Activated CD4-positive, alpha-beta T cell treated with anti-CD3 and anti-CD28 coated beads, Interleukin-2, amount 10 ng/mL, durations not matched to agents 7 days and 5 days (primary cell): ENCODE measurements around the gene SIL1. TPM values are rescaled to one million over a fixed set of nuclear protein-coding genes. Genes with fewer than 3 reads are reported as not detected.
"Not testable (repeated sequence)": the region's sequence is repeated elsewhere in the genome, so short reads cannot be mapped to it uniquely, and the experiment has no call there.

ENCODE experiments used
- CTCF ChIA-PET: fragments of 350-600 bp; sonication (Branson Sonifier 250); formaldehyde crosslinking; loops from one replicate; lab custom pipeline; 2021; ENCODE audit warnings: antibody characterized with exemption; lab: Charles Lee
- POLR2A ChIA-PET: fragments of 350-600 bp; sonication (Branson Sonifier 250); formaldehyde crosslinking; loops from one replicate; lab custom pipeline; 2021; ENCODE audit warnings: antibody characterized with exemption; lab: Charles Lee
- DNase-seq: peaks from one replicate; pipeline ENCODE4 v3.0.0-alpha.2; 2020
- H3K27ac Mint-ChIP-seq: one replicate; pipeline ENCODE4 v1.8.0; 2021; ENCODE audit warnings: mild to moderate bottlenecking, moderate library complexity, mixed read lengths
- H3K27me3 Mint-ChIP-seq: one replicate; pipeline ENCODE4 v1.8.0; 2021; ENCODE audit warnings: mixed read lengths
- H3K36me3 Mint-ChIP-seq: one replicate; pipeline ENCODE4 v1.8.0; 2021; ENCODE audit warnings: low read depth, mixed read lengths
- H3K4me1 Mint-ChIP-seq: one replicate; pipeline ENCODE4 v1.8.0; 2021; ENCODE audit warnings: mixed read lengths
- H3K4me3 Mint-ChIP-seq: one replicate; pipeline ENCODE4 v1.8.0; 2021; ENCODE audit warnings: mild to moderate bottlenecking, moderate library complexity, mixed read lengths
- H3K9me3 Mint-ChIP-seq: one replicate; pipeline ENCODE4 v1.8.0; 2021; ENCODE audit warnings: mixed read lengths
- total RNA-seq, 2 experiments: library from RNA; stranded (reverse); gene quantifications; one replicate each; pipeline ENCODE4 v1.2.3, GENCODE V29; 2021

Gene SIL1
- total RNA-seq, 2 experiments from 2014 or later, result 9.4 to 9.7 TPM

DNA sequence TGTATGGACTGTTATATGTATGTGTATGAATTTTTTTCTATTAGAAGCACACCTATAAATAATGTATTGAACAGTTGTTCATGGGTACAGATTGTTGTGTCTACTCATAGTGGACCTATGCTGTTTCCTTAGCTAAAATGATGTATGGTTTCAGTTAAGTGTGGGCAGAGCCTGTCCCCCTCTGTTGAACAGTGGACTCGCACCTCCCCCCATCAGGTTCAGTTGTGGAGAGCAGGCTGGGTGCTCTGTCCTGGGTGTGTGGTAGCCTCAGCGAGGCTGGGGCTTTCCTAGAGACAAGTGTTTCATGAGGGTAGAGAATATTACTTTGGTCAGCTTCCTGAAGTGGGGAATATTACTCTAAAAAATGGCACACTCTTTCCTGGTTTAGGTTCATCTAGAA lies 275.7 kb downstream of the SIL1 start:
- Mint-ChIP-seq H3K36me3 (no peaks in the 10 kb centered on the region), H3K27ac (no peak overlapping the region), H3K9me3 (no peaks in the 10 kb centered on the region), H3K4me3 (no peak overlapping the region), H3K4me1 (no peaks in the 10 kb centered on the region), H3K27me3 (peaks cover 3% of the 10 kb centered on the region)
- DNase-seq, result no peak
- ChIA-PET CTCF (interaction anchor here (0.6 kb wide), 1 partner anchor 1468 kb away, joined by 3 read pairs; no protein-coding TSS in a partner anchor), POLR2A (no interaction called here)

DNA sequence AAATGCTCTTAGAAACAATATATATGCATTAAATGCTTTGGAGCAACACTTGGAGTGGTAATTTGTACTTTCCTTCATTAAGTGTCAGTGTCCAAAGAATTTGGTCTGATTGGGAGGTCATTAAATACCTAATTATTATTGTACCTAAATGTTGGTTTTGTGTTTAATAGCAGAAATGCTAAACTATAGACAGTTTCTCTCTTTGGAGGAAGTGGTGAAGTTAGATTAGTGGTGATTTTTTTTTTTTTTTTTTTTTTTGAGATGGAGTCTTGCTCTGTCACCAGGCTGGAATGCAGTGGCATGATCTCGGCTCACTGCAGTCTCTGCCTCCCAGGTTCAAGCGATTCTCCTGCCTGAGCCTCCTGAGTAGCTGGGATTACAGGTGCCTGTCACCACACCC lies 276.8 kb downstream of the SIL1 start:
- H3K27me3 Mint-ChIP-seq, CTCF ChIA-PET, H3K9me3 Mint-ChIP-seq, H3K4me3 Mint-ChIP-seq, H3K27ac Mint-ChIP-seq, H3K36me3 Mint-ChIP-seq, POLR2A ChIA-PET, DNase-seq, H3K4me1 Mint-ChIP-seq: not testable (repeated sequence)

DNA sequence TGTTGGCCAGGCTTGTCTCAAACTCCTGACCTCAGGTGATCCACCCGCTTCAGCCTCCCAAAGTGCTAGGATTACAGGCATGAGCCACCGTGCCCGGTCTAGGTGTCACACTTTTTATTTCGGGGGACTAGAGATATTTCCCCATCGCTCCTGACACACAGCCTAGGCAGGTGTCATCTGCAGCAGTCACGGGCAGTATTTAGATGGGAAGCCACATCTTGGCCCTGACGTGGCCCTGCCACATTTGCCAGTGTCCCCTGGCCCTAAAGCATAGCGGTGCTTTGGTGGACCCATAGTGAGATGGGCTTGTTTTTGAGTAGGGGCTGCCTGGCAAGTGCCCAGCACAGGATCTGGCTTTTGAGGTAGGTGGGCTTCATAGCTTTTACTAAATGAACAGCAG lies 278.0 kb downstream of the SIL1 start:
- POLR2A ChIA-PET, result no interaction called here
- no peaks in the 10 kb centered on the region for H3K36me3 Mint-ChIP-seq

GRCh38 chr5:138918686-138919085 lies 279.5 kb downstream of the SIL1 start:
- H3K36me3 Mint-ChIP-seq, result no peaks in the 10 kb centered on the region
- no peaks in the 10 kb centered on the region for H3K4me1 Mint-ChIP-seq
- ChIA-PET CTCF (no interaction called here), POLR2A (no interaction called here)
- DNase-seq, result no peak
- no peaks in the 10 kb centered on the region for H3K9me3 Mint-ChIP-seq
- H3K4me3 Mint-ChIP-seq, result no peak overlapping the region
- no peak overlapping the region for H3K27ac Mint-ChIP-seq
- H3K27me3 Mint-ChIP-seq, result peaks cover 3% of the 10 kb centered on the region

More for the DNA sequence above, 278.0 kb downstream of the SIL1 start:
- CTCF ChIA-PET, result no interaction called here
- DNase-seq, result no peak
- H3K9me3 Mint-ChIP-seq, result no peaks in the 10 kb centered on the region
- no peak overlapping the region for H3K27ac Mint-ChIP-seq
- H3K27me3 Mint-ChIP-seq, result peaks cover 3% of the 10 kb centered on the region
- no peak overlapping the region for H3K4me3 Mint-ChIP-seq
- no peaks in the 10 kb centered on the region for H3K4me1 Mint-ChIP-seq

DNA sequence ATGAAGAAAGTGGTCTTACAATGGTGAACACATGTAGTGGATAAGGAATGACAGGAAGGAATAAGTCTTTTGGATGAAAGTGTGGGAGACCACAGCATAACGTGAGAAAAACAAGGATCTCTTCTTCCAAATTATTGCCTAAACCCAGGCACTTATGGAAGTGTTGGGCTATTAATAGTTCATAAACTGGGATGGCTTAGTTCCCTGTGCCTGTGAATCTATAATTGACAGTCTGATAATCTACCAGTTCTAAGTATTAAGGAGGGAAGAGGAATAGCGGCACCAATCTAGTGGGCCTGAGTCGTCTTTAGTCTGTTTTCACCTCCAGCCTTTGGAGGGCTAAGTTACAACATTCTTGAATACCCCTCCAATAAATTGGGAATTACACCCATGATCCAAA lies 283.8 kb downstream of the SIL1 start:
- Mint-ChIP-seq H3K4me1 (peaks cover 4% of the 10 kb centered on the region), H3K27me3 (no peaks in the 10 kb centered on the region)

GRCh38 chr5:138913773-138914172 lies 284.4 kb downstream of the SIL1 start:
- no peaks in the 10 kb centered on the region for H3K27me3 Mint-ChIP-seq
- ChIA-PET POLR2A (no interaction called here), CTCF (interaction anchor here (0.5 kb wide), 1 partner anchor 817 kb away, joined by 3 read pairs; no protein-coding TSS in a partner anchor)
- H3K4me1 Mint-ChIP-seq, result peaks cover 4% of the 10 kb centered on the region
- no peak for DNase-seq
- H3K27ac Mint-ChIP-seq, result no peak overlapping the region
- no peaks in the 10 kb centered on the region for H3K9me3 Mint-ChIP-seq
- H3K36me3 Mint-ChIP-seq, result no peaks in the 10 kb centered on the region
- H3K4me3 Mint-ChIP-seq, result no peak overlapping the region

More for the DNA sequence above, 283.8 kb downstream of the SIL1 start:
- no peaks in the 10 kb centered on the region for H3K36me3 Mint-ChIP-seq
- no peaks in the 10 kb centered on the region for H3K9me3 Mint-ChIP-seq
- no peak overlapping the region for H3K4me3 Mint-ChIP-seq
- ChIA-PET POLR2A (no interaction called here), CTCF (no interaction called here)
- DNase-seq, result no peak
- no peak overlapping the region for H3K27ac Mint-ChIP-seq

DNA sequence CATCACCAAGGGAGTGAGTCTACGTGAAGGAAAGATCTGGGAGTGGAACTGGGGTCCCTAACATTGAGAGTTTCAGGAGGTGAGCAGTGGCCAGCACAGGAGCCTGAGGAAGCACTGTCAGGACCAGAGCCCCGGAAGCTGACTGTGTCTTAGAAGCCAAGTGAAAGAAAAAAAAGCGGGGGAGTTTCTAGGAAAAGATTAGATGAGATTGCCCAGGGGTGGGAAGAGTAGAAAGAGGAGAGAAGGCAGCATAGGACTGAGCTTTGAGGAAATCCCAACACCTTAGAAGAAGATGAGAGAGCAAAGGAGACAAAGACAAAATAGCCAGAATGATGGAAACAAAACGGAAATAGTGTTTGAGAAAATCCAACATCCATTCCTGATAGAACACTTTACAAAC lies 286.1 kb downstream of the SIL1 start:
- Mint-ChIP-seq H3K4me1 (peaks cover 4% of the 10 kb centered on the region), H3K27ac (no peak overlapping the region), H3K36me3 (no peaks in the 10 kb centered on the region), H3K4me3 (no peak overlapping the region), H3K27me3 (no peaks in the 10 kb centered on the region), H3K9me3 (no peaks in the 10 kb centered on the region)
- POLR2A ChIA-PET, result no interaction called here
- CTCF ChIA-PET, result interaction anchor here (0.6 kb wide), 1 partner anchor 993 kb away, joined by 3 read pairs; no protein-coding TSS in a partner anchor
- no peak for DNase-seq

DNA sequence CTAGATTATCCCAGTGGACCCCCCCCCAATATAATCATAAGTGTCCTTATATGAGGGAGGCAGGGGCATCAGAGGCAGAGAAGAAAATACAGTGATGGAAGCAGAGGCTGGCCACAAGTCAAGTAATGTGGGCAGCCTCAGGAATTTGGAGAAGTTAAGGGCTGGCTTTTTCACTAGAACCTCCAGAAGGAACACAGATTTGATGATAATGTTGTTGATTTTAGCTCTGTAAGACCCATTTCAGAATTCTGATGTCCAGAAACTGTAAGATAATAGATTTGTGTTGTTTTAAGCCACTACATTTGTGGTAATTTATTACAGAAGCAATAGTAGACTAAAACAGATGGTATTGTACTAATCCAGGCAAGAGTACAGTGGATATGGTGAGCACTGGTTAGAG lies 286.7 kb downstream of the SIL1 start:
- Mint-ChIP-seq H3K36me3 (no peaks in the 10 kb centered on the region), H3K27me3 (no peaks in the 10 kb centered on the region), H3K9me3 (no peaks in the 10 kb centered on the region), H3K4me3 (no peak overlapping the region), H3K27ac (no peak overlapping the region), H3K4me1 (peaks cover 4% of the 10 kb centered on the region)
- POLR2A ChIA-PET, result no interaction called here
- CTCF ChIA-PET, result no interaction called here
- DNase-seq, result no peak

GRCh38 chr5:138910546-138911185 lies 287.5 kb downstream of the SIL1 start:
- H3K4me1 Mint-ChIP-seq, result peaks cover 4% of the 10 kb centered on the region
- no peak overlapping the region for H3K4me3 Mint-ChIP-seq
- H3K27me3 Mint-ChIP-seq, result no peaks in the 10 kb centered on the region
- H3K36me3 Mint-ChIP-seq, result no peaks in the 10 kb centered on the region
- no peaks in the 10 kb centered on the region for H3K9me3 Mint-ChIP-seq
- ChIA-PET CTCF (interaction anchor here (1.0 kb wide), 1 partner anchor 10 kb away, joined by 4 read pairs; no protein-coding TSS in a partner anchor), POLR2A (no interaction called here)
- DNase-seq, result no peak
- no peak overlapping the region for H3K27ac Mint-ChIP-seq

DNA sequence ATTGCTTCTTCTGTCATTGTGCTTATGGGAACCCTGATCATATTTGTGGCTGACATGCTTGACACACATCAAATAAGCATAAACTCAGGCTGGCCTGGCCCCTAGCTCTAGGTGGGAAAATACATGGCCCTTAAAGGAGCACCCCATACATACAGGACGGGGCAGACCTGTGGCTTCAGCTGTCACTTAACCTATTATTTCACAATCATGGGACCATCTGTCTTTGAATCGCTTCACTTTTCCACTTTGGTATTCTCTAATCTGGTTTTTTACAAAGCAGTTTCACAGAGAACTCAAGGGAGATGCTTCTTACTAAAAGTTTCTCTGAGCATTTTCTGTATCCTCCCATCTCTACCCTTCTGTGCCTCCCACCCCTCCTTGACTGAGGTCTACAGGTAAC lies 288.4 kb downstream of the SIL1 start:
- Mint-ChIP-seq H3K27ac (no peak overlapping the region), H3K9me3 (no peaks in the 10 kb centered on the region), H3K4me3 (no peak overlapping the region), H3K36me3 (no peaks in the 10 kb centered on the region), H3K4me1 (peaks cover 4% of the 10 kb centered on the region), H3K27me3 (no peaks in the 10 kb centered on the region)
- POLR2A ChIA-PET, result no interaction called here
- no peak for DNase-seq
- CTCF ChIA-PET, result interaction anchor here (1.0 kb wide), 1 partner anchor 9 kb away, joined by 4 read pairs; no protein-coding TSS in a partner anchor

- H3K36me3 Mint-ChIP-seq, result peaks cover 6% of the 10 kb centered on the region
- H3K27ac Mint-ChIP-seq, result no peak overlapping the region
- no peak overlapping the region for H3K4me3 Mint-ChIP-seq
- POLR2A ChIA-PET, result no interaction called here
- H3K27me3 Mint-ChIP-seq, result no peaks in the 10 kb centered on the region
- DNase-seq, result no peak
- no peaks in the 10 kb centered on the region for H3K9me3 Mint-ChIP-seq
- peaks cover 9% of the 10 kb centered on the region for H3K4me1 Mint-ChIP-seq
- CTCF ChIA-PET, result interaction anchor here (1.0 kb wide), 1 partner anchor 48 kb away, joined by 3 read pairs; no protein-coding TSS in a partner anchor
Observed at GRCh38 chr5:138905541-138905940, 292.6 kb downstream of the SIL1 start.

- POLR2A ChIA-PET, result no interaction called here
- Mint-ChIP-seq H3K9me3 (no peaks in the 10 kb centered on the region), H3K4me1 (peaks cover 16% of the 10 kb centered on the region), H3K36me3 (peaks cover 9% of the 10 kb centered on the region), H3K27me3 (peaks cover 1% of the 10 kb centered on the region), H3K4me3 (no peak overlapping the region), H3K27ac (no peak overlapping the region)
- CTCF ChIA-PET, result no interaction called here
- no peak for DNase-seq
Observed at GRCh38 chr5:138903130-138903775, 294.9 kb downstream of the SIL1 start.

DNA sequence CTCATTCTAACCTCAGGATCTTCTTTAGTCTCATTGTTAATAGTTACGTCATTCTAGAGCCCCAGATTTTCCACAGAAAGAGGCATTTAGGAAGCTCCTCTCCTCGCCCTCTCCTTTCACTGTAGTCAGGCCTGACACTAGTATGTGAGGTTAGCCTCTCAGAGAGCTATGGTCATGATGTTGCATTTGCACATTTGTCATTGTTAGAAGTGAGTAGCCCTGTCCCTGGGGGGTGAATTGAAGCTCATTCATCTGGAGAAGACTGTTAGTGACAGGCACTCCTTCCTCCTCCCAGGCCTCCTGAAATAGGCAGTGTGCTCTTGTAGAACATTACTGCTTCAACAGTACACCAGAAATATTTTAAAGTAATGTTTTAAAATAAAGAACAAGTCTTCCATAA lies 296.5 kb downstream of the SIL1 start:
- ChIA-PET CTCF (interaction anchor here (1.7 kb wide), 1 partner anchor 9 kb away, joined by 4 read pairs; no protein-coding TSS in a partner anchor), POLR2A (no interaction called here)
- H3K4me3 Mint-ChIP-seq, result no peak overlapping the region
- H3K4me1 Mint-ChIP-seq, result peaks cover 16% of the 10 kb centered on the region
- no peak for DNase-seq
- H3K27ac Mint-ChIP-seq, result no peak overlapping the region
- peaks cover 10% of the 10 kb centered on the region for H3K36me3 Mint-ChIP-seq
- peaks cover 5% of the 10 kb centered on the region for H3K27me3 Mint-ChIP-seq
- no peaks in the 10 kb centered on the region for H3K9me3 Mint-ChIP-seq
